ENCODE data around the gene FASN.

The FASN gene

DNA sequence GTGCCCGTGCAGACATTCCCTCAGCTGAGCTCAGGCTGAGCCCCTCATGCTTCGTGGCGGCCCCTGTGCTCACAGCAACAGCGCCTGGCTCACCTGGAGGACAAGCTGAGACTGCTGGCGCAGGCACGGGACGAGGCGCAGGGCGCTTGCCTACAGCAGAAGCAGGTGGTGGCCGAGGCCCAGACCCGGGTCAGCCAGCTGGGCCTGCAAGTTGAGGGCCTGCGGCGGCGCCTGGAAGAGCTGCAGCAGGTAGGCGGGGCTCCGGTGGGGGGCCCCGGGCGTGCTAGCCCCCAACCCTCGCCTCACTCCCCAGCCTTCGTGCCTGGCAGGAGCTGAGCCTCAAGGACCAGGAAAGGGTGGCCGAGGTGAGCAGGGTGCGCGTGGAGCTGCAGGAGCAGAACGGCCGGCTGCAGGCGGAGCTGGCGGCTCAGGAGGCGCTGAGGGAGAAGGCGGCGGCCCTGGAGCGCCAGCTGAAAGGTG lies 68.0 kb downstream of the FASN start:
- DNase-seq: no peak
- Histone ChIP-seq H3K4me3 (ENCODE audit: low read length) (no peak overlapping the region), H3K27ac (ENCODE audit: low read length) (no peak overlapping the region), H3K36me3 (replicated peaks; ENCODE audit: insufficient read depth, low read length) (no peaks in the 10 kb centered on the region), H3K27me3 (replicated peaks; ENCODE audit: insufficient read depth, low read length) (no peaks in the 10 kb centered on the region), H3K4me2 (ENCODE audit: low read depth, low read length) (peak overlapping the region; percentile 98), H3K9me2 (replicated peaks; ENCODE audit: insufficient read depth, low read length) (no peaks in the 10 kb centered on the region), H4K20me1 (ENCODE audit: insufficient read depth, low read length) (no peaks in the 10 kb centered on the region), H3K9ac (ENCODE audit: low read length) (no peak overlapping the region), H3K4me1 (ENCODE audit: low read length) (peaks cover 6% of the 10 kb centered on the region; the same call in 1 of the 2 replicates), H3F3A (ENCODE audit: insufficient read depth, low read length) (peaks cover 12% of the 10 kb centered on the region; the same call in 1 of the 2 replicates), H2AFZ (ENCODE audit: low read length) (no peak overlapping the region), H3K79me2 (ENCODE audit: low read length) (no peaks in the 10 kb centered on the region), H3K9me3 (replicated peaks; ENCODE audit: insufficient read depth, low read length) (no peaks in the 10 kb centered on the region)
- TF ChIP-seq, protein P1, sequence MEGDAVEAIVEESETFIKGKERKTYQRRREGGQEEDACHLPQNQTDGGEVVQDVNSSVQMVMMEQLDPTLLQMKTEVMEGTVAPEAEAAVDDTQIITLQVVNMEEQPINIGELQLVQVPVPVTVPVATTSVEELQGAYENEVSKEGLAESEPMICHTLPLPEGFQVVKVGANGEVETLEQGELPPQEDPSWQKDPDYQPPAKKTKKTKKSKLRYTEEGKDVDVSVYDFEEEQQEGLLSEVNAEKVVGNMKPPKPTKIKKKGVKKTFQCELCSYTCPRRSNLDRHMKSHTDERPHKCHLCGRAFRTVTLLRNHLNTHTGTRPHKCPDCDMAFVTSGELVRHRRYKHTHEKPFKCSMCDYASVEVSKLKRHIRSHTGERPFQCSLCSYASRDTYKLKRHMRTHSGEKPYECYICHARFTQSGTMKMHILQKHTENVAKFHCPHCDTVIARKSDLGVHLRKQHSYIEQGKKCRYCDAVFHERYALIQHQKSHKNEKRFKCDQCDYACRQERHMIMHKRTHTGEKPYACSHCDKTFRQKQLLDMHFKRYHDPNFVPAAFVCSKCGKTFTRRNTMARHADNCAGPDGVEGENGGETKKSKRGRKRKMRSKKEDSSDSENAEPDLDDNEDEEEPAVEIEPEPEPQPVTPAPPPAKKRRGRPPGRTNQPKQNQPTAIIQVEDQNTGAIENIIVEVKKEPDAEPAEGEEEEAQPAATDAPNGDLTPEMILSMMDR (IDR thresholded peaks at IDR 0.05; ENCODE audit: low read length): no peak
- no peak for TF ChIP-seq EZH2phosphoT487 (IDR thresholded peaks at IDR 0.05; ENCODE audit: low read length)
- TF ChIP-seq EZH2 (optimal IDR thresholded peaks at IDR 0.05; ENCODE audit: low read depth, low read length): no peak

DNA sequence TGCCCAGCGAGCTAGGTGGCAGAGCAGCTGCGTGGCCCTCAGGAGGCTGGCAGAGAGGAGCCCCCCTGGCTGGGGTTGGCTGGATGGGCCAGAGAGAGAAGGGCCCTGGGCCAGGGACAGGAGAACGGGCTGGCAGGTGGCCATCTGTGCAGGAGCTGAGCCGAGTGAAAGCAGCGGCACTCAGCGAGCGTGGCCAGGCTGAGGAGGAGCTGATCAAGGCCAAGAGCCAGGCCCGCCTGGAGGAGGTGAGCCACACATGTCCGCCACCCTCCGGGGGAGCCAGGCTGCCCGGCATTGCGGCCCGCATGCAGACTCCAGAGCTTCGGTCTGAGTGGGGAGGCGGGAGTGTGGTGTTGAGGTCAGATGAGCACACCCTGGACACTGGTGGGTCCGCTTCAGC lies 68.6 kb downstream of the FASN start:
- DNase-seq: no peak
- Histone ChIP-seq H3F3A (ENCODE audit: insufficient read depth, low read length) (peaks cover 12% of the 10 kb centered on the region; the same call in 1 of the 2 replicates), H3K27ac (ENCODE audit: low read length) (no peak overlapping the region), H3K4me2 (ENCODE audit: low read depth, low read length) (no peak overlapping the region), H3K4me3 (ENCODE audit: low read length) (no peak overlapping the region), H3K27me3 (replicated peaks; ENCODE audit: insufficient read depth, low read length) (no peaks in the 10 kb centered on the region), H3K9ac (ENCODE audit: low read length) (no peak overlapping the region), H2AFZ (ENCODE audit: low read length) (no peak overlapping the region), H4K20me1 (ENCODE audit: insufficient read depth, low read length) (no peaks in the 10 kb centered on the region), H3K9me3 (replicated peaks; ENCODE audit: insufficient read depth, low read length) (no peaks in the 10 kb centered on the region), H3K36me3 (replicated peaks; ENCODE audit: insufficient read depth, low read length) (no peaks in the 10 kb centered on the region), H3K9me2 (replicated peaks; ENCODE audit: insufficient read depth, low read length) (no peaks in the 10 kb centered on the region), H3K4me1 (ENCODE audit: low read length) (peaks cover 7% of the 10 kb centered on the region; the same call in 1 of the 2 replicates), H3K79me2 (ENCODE audit: low read length) (0 out of 2 replicates have a peak, but pooled peaks cover 3% of the 10 kb centered on the region)
- TF ChIP-seq, protein P1 (IDR thresholded peaks at IDR 0.05; ENCODE audit: low read length): no peak
- TF ChIP-seq EZH2phosphoT487 (IDR thresholded peaks at IDR 0.05; ENCODE audit: low read length) (no peak), EZH2 (optimal IDR thresholded peaks at IDR 0.05; ENCODE audit: low read depth, low read length) (no peak)

DNA sequence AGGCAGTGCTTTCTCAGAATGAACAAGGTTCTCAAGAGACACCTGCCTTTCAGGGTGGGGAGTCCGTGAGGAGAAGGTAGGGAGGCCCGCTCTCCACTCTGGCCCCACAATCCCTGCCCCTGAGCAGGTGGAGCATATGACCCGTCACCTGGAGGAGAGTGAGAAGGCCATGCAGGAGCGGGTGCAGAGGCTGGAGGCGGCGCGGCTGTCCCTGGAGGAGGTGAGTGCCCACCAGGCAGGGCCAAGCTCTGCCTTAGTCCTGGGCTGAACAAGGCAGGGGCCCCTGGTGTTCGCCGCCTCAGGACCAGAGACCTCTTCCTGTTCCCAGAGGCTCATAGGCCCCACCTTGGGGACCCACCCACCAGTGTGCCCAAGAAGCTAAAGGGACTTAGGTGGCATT lies 69.1 kb downstream of the FASN start:
- Histone ChIP-seq H2AFZ (ENCODE audit: low read length) (no peak overlapping the region), H3K9ac (ENCODE audit: low read length) (no peak overlapping the region), H3K4me3 (ENCODE audit: low read length) (no peak overlapping the region), H3K9me3 (replicated peaks; ENCODE audit: insufficient read depth, low read length) (no peaks in the 10 kb centered on the region), H3K79me2 (ENCODE audit: low read length) (0 out of 2 replicates have a peak, but pooled peaks cover 7% of the 10 kb centered on the region), H3K9me2 (replicated peaks; ENCODE audit: insufficient read depth, low read length) (no peaks in the 10 kb centered on the region), H3F3A (ENCODE audit: insufficient read depth, low read length) (peaks cover 12% of the 10 kb centered on the region; the same call in 1 of the 2 replicates), H3K27ac (ENCODE audit: low read length) (no peak overlapping the region), H3K4me2 (ENCODE audit: low read depth, low read length) (no peak overlapping the region), H3K4me1 (ENCODE audit: low read length) (peaks cover 11% of the 10 kb centered on the region), H3K27me3 (replicated peaks; ENCODE audit: insufficient read depth, low read length) (no peaks in the 10 kb centered on the region), H3K36me3 (replicated peaks; ENCODE audit: insufficient read depth, low read length) (no peaks in the 10 kb centered on the region), H4K20me1 (ENCODE audit: insufficient read depth, low read length) (no peaks in the 10 kb centered on the region)
- no peak for TF ChIP-seq EZH2 (optimal IDR thresholded peaks at IDR 0.05; ENCODE audit: low read depth, low read length)
- no peak for DNase-seq

All from MM.1S (cell line).